Activated CD8-positive, alpha-beta memory T cell treated with anti-CD3 and anti-CD28 coated beads, Interleukin-2, amount 50 U/mL, for 48 hours (primary cell): ENCODE measurements around the gene MYCN.

Source experiments
- DNase-seq: peaks from one replicate; pipeline ENCODE4 v3.0.0-alpha.2; 2020

Gene MYCN

DNA sequence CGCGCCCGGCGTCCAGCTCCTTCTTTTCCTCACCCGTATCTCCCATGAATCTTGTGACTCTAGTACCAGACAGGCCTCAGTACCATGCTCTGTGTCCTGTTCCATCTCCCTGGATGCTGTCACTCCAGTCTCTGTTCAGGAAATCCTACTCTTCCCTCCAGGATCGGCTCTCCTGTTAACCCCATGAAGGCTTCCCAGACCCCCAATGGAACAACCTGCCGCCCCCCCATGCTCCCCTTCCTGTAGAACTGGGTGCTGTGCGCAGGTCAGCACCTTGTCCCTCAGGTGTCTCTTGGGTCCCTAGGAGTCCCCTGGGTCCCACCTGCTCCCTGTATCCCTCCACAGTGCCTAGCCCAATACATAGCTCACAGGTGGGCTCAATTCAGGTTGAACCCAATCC, 41.3 kb downstream of the MYCN start:
- no peak for DNase-seq

DNA sequence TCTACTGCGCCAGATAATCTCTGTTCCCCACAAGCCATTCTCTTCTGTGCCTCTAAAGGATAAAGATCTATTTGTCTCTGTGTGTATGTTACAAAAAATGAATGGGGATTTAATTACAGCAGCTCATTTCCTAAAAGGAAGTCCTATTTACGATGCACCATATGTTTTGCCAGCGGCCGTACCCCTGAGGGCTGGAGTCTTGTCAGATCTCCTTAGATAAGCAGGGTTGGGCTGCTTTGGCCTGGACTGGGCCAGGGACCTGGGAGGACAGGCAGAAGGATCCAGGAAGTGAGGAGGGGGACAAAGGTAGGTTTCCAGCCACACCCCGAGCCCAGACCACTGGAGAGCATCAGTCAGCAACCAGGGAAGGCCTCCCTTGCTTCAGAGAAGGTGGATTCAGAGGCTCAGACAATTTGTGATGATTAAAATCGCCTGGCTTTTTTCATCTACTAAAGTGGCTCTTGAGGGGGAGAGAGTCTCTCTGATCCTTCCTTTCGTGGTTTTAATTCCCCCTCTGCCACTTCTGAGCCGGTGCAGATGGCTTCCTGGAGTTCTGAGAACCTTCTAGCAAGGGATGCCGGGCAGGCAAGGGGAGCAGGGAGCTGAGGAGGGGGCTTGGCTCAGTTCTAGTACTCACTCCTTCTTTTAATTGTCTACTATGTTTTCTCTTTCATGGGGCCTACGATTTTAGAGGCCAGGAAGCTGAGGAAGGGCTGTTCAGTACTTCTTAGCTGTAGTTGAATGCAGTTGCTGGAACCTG, 42.1 kb downstream of the MYCN start:
- DNase-seq: no peak

GRCh38 chr2:15983496-15983895, 43.1 kb downstream of the MYCN start:
- no peak for DNase-seq

GRCh38 chr2:15984368-15985255, 44.3 kb downstream of the MYCN start:
- no peak for DNase-seq

DNA sequence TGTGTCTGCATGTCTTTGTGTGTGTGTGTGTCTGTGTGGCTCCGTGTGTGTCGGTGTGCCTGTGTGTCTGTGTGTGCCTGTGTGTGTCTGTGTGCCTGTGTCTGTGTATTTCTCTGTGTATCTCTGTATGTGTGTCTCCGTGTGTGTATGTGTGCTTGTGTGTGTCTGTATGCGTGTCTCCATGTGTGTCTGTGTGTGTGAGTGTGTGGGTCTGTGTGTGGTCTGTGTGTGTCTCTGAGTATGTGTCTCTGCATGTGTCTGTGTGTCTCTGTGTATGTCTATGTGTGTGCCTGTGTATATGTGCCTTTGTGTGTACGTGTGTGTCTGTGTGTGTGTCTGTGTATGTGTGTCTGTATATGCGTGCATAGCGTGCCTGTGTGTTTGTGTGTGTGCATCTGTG, 45.2 kb downstream of the MYCN start:
- no peak for DNase-seq

DNA sequence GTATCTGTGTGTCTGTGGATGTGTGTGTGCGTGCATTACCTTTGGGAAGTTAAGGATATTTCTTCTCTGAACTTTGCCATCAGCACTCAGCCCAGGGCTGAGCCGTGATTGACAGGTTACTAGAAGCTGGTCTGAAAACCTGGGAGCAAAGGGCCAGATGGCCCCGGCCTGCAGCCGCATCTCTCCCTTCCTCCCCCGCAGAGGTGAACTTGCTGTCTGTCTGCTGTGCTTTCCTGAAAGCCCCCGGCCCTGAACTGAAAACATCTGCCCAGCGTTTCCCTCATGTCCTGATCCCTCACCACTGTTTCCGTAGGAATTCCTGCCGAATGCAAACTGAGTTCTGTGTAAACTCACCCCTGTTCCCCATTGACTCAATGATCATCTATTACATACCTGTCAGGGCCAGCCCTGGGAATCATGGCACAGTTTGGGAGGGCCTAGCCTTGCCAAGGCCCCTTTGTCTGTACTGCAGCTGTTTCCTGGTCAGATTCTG, 45.8 kb downstream of the MYCN start:
- no peak for DNase-seq

GRCh38 chr2:15986644-15987043, 46.3 kb downstream of the MYCN start:
- DNase-seq: no peak

GRCh38 chr2:15988733-15989132, 48.4 kb downstream of the MYCN start:
- no peak for DNase-seq

- no peak for DNase-seq
These were observed 49.2 kb downstream of the MYCN start for GRCh38 chr2:15989559-15989958.

GRCh38 chr2:15990151-15991101, 50.1 kb downstream of the MYCN start:
- DNase-seq: no peak

GRCh38 chr2:15991231-15991630, 50.9 kb downstream of the MYCN start:
- DNase-seq: no peak

- DNase-seq: no peak
These were observed 52.3 kb downstream of the MYCN start for GRCh38 chr2:15992457-15993231.

GRCh38 chr2:15993232-15993610, 52.9 kb downstream of the MYCN start:
- DNase-seq: no peak

- no peak for DNase-seq
These were observed 53.3 kb downstream of the MYCN start for GRCh38 chr2:15993666-15994065.

DNA sequence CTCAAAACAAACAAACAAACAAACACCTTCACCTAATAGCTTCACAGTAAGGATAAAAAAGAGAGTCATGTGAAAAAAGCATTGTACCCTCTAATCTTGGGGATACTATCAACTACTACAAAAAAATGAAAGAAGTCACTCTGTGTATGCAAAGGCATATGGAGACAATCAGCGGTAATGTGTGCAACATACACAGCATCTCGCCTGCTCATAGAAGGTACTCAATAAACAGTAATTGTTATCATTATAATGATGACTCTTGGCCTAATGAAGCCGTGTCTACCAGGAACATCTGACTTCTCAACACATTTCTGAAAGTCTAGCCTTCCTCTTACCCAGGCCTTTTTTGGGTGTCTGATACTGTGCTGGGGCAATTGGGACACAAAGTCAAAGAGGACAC, 55.3 kb downstream of the MYCN start:
- DNase-seq: no peak
